Smooth muscle cell (in vitro differentiated cells): Measurements from ENCODE around the gene NUP62. TPM values are rescaled to one million over a fixed set of nuclear protein-coding genes. Genes with fewer than 3 reads are reported as not detected.

ENCODE experiments used
- DNase-seq: peaks from one replicate; lab custom pipeline; 2025; ENCODE audit not compliant: unreplicated experiment; lab: John Stamatoyannopoulos, UW
- H2AFZ ChIP-seq: fragments of 200-600 bp; sonication (generic); 2 replicates; pipeline ENCODE4 v1.6.0; 2016; ENCODE audit warnings: antibody characterized with exemption, low read depth, mild to moderate bottlenecking
- H3F3A ChIP-seq: fragments of 200-600 bp; sonication (generic); 2 replicates; pipeline ENCODE4 v1.6.0; 2017; ENCODE audit warnings: antibody characterized with exemption, low read depth
- H3K27ac ChIP-seq: fragments of 200-600 bp; sonication (generic); 2 replicates; pipeline ENCODE4 v1.5.1; 2016; ENCODE audit warnings: low read depth, mild to moderate bottlenecking
- H3K27me3 ChIP-seq: fragments of 200-600 bp; sonication (generic); 2 replicates; pipeline ENCODE4 v1.6.1; 2016; ENCODE audit warnings: low read depth, mild to moderate bottlenecking
- H3K36me3 ChIP-seq: fragments of 200-600 bp; sonication (generic); 2 replicates; pipeline ENCODE4 v1.5.1; 2016; ENCODE audit warnings: low read depth
- H3K4me1 ChIP-seq: fragments of 200-600 bp; sonication (generic); 2 replicates; pipeline ENCODE4 v1.5.1; 2016; ENCODE audit warnings: low read depth
- H3K4me2 ChIP-seq: fragments of 200-600 bp; sonication (generic); 2 replicates; pipeline ENCODE4 v1.6.0; 2016; ENCODE audit warnings: mild to moderate bottlenecking
- H3K4me3 ChIP-seq: fragments of 200-600 bp; sonication (generic); 2 replicates; pipeline ENCODE4 v1.5.1; 2016; ENCODE audit warnings: mild to moderate bottlenecking
- H3K79me2 ChIP-seq: fragments of 200-600 bp; sonication (generic); 2 replicates; pipeline ENCODE4 v1.6.0; 2016; ENCODE audit warnings: low read depth, mild to moderate bottlenecking
- H3K9ac ChIP-seq: fragments of 200-600 bp; sonication (generic); 2 replicates; pipeline ENCODE4 v1.6.0; 2016; ENCODE audit warnings: low read depth
- H3K9me3 ChIP-seq: fragments of 200-600 bp; sonication (generic); replicated peaks from 2 replicates; pipeline ENCODE4 v1.5.1; 2016; ENCODE audit warnings: low read depth
- H4K20me1 ChIP-seq: fragments of 200-600 bp; sonication (generic); 2 replicates; pipeline ENCODE4 v1.6.0; 2016; ENCODE audit warnings: low read depth
- CTCF ChIP-seq: fragments of 200-600 bp; sonication (generic); IDR thresholded peaks from 2 replicates; pipeline ENCODE4 v1.5.1; 2017; ENCODE audit warnings: borderline replicate concordance, mild to moderate bottlenecking, antibody characterized with exemption; ENCODE audit not compliant: insufficient read depth, poor library complexity, severe bottlenecking
- WGBS: methylation state at CpG from one replicate; pipeline ENCODE4 v1.1.7; 2016; ENCODE audit warnings: low lambda C conversion rate; 5-methylcytosine and 5-hydroxymethylcytosine counted together
- polyA plus RNA-seq: library from polyadenylated mRNA; unstranded; fragments of >200 nt; fragmentation: Nextera tagmentation; extraction: Ambion mirVana; gene quantifications from 2 replicates; pipeline ENCODE4 v1.2.1, GENCODE V29; 2016
- total RNA-seq: library from RNA; depleted of rRNA; stranded (reverse); fragments of >200 nt; gene quantifications from 2 replicates; pipeline ENCODE4 v1.2.3, GENCODE V29; 2014

Gene NUP62
- total and polyA plus RNA-seq, 2 experiments from 2014 or later = 24.2 to 29.5 TPM

GRCh38 chr19:49923055-49924003, 6.0 kb downstream of the NUP62 start:
- H3K4me1 ChIP-seq = peaks cover 3% of the 10 kb centered on the region
- H3K4me2 ChIP-seq = no peak overlapping the region
- no peaks in the 10 kb centered on the region for H3F3A ChIP-seq
- no peak for DNase-seq
- H3K27ac ChIP-seq = no peak overlapping the region
- H4K20me1 ChIP-seq = peaks cover 88% of the 10 kb centered on the region
- no peaks in the 10 kb centered on the region for H3K9me3 ChIP-seq
- TF ChIP-seq CTCF = no peak
- WGBS = 98% methylated on average over 29 of the region's 31 CpGs
- H3K4me3 ChIP-seq = no peak overlapping the region
- no peak overlapping the region for H2AFZ ChIP-seq
- H3K27me3 ChIP-seq = no peaks in the 10 kb centered on the region
- no peaks in the 10 kb centered on the region for H3K36me3 ChIP-seq
- peaks cover 70% of the 10 kb centered on the region for H3K79me2 ChIP-seq
- H3K9ac ChIP-seq = no peak overlapping the region

- Histone ChIP-seq H3K27ac (peak overlapping the region; percentile 25), H4K20me1 (peaks cover 87% of the 10 kb centered on the region), H3F3A (no peaks in the 10 kb centered on the region), H3K27me3 (no peaks in the 10 kb centered on the region), H2AFZ (no peak overlapping the region), H3K4me1 (no peaks in the 10 kb centered on the region), H3K9me3 (no peaks in the 10 kb centered on the region), H3K36me3 (no peaks in the 10 kb centered on the region), H3K9ac (no peak overlapping the region), H3K4me2 (no peak overlapping the region), H3K4me3 (no peak overlapping the region), H3K79me2 (peaks cover 60% of the 10 kb centered on the region)
- TF ChIP-seq CTCF = no peak
- WGBS = 70% methylated on average over 22 of the region's 22 CpGs
- no peak for DNase-seq
Measured at GRCh38 chr19:49921871-49922795, 7.2 kb downstream of the NUP62 start.

- peaks cover 83% of the 10 kb centered on the region for H4K20me1 ChIP-seq
- WGBS = 97% methylated on average over 24 of the region's 24 CpGs
- no peak overlapping the region for H3K4me2 ChIP-seq
- DNase-seq = no peak
- no peaks in the 10 kb centered on the region for H3F3A ChIP-seq
- H3K9ac ChIP-seq = no peak overlapping the region
- no peaks in the 10 kb centered on the region for H3K27me3 ChIP-seq
- no peak overlapping the region for H2AFZ ChIP-seq
- H3K4me1 ChIP-seq = no peaks in the 10 kb centered on the region
- no peak overlapping the region for H3K4me3 ChIP-seq
- H3K9me3 ChIP-seq = no peaks in the 10 kb centered on the region
- H3K27ac ChIP-seq = no peak overlapping the region
- no peak for TF ChIP-seq CTCF
- no peaks in the 10 kb centered on the region for H3K36me3 ChIP-seq
- peaks cover 46% of the 10 kb centered on the region for H3K79me2 ChIP-seq
Measured at GRCh38 chr19:49920624-49921363, 8.5 kb downstream of the NUP62 start.
